NCI-H2196 (cell line): ENCODE results near the gene DPYD.

Source experiments
- DNase-seq: peaks from one replicate; lab custom pipeline; 2025; ENCODE audit not compliant: unreplicated experiment; lab: John Stamatoyannopoulos, UW

Gene DPYD

DNA sequence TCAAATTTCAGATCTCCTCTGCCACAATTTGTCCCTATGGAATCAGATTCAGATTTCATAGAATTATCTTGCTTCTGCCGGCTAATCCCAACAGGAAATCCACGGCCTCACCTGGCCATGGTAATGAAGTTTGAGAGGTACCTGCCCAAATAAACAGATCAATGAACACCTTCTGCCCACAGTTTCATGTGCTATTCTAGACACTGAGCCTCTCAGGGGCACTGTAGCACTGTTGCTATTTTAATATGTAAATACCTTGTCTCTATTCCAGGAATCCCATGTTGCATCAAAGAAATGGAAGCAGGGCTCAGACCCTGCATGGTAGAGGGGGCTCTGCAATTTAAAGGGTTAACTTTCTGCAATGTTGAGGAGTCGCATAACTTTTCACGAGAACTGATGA is 606.1 kb downstream of the DPYD start:
- DNase-seq, result no peak

DNA sequence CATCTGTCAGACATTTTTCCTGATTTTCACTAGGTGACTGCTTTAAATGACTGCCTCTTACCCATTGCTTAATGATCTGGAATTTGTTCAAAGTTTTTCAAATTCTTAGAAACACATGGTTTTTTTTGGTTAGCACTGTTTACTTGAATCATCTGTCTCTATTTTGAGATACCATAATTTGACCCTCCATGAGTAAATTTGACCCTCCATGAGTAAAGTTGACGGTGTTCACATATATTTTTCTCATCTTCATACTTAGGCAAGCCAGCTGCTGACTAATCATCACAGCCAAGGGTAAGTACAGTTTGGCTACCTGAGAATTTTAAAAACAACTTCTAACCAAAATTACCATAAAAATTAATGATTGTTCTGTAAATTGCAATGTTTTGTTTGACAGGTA is 612.7 kb downstream of the DPYD start:
- no peak for DNase-seq

DNA sequence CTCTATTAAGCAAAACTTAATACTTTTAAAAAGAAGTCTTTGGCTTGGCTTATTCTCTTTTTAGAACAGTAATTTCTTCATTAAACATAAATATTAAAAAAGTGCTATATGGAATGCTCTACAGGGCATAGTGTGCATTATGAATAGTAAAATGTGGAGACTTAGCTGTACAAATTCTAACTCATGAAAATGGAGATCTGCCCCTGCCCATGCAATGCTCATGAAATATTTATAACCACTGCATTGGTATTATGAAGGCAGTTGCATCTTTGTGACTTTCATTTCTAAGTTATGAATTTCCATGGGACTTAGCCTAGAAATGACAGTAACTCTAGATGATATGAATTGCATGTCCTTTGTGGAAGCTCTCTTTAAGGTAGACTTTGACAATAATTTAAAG is 613.3 kb downstream of the DPYD start:
- DNase-seq, result no peak

DNA sequence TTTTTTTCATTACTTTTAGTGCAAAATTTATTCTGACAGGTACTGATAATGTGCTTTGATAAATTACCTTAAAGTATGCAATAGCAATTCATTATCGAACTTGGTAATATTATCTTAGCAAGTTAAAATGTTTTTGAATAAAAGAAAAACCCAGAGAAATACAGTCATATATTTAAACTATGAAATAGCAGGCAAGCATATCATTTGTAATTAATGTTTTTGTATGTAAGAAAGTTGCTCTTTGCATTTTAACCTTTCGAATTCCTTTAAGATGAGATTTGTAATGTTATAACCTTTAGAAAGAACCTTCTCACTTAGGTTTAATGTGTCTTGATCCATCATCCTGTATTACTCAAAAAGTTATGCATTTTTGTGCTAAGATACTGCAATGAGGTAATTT is 613.7 kb downstream of the DPYD start:
- no peak for DNase-seq

DNA sequence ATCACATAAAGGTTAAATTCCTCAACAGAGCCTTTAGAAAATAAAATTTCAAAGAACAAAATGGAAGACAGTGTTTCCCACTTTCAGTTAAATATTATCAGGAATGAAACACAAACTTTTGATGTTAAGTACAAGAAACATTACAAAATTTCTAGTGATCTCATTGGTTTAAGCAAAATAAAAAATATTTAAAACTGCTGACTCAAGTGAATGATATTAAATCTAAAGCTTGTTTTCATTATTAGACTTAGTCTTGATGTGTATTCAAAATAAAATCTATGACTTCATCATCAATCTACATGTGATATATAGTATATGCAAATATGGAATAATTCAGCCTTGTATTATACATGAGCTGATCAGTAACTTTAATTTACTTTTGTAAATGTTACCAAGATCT is 614.3 kb downstream of the DPYD start:
- DNase-seq, result no peak

DNA sequence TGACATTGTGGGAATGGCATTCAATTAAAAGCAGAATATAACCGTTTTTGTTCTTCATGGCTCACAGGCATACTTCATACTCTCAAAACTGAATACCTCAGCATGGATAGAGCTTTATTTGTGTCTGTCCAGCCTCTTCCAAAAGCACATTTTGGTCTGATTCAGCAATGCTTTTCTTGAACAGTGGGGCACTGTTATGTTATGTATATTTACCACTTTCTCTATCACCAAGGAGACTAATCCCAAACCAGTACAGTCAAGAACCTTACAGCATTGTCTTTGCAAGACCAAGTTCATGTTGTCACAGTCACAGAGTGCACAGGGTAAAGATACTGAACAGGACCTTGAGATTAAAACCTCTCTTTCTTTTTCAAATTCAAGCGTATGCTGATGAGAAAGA is 616.5 kb downstream of the DPYD start:
- DNase-seq, result no peak

DNA sequence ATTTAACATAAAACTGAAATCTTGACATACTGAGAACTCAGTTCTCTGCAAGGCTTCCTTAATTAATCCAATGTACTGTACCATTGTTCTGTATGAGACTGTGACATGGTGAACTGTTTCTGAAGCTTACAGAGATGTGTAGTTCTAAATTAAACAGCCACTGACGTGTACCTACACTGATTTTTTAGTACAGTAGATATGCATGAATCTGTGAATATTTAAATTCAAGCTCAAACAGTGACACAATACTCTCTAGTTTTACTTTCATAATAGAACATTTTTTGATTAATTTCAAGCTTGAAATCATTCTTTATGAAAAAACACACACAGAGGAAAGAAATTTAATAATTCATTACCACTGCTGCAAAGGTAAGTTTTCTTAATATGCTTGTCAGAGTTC is 621.9 kb downstream of the DPYD start:
- no peak for DNase-seq

DNA sequence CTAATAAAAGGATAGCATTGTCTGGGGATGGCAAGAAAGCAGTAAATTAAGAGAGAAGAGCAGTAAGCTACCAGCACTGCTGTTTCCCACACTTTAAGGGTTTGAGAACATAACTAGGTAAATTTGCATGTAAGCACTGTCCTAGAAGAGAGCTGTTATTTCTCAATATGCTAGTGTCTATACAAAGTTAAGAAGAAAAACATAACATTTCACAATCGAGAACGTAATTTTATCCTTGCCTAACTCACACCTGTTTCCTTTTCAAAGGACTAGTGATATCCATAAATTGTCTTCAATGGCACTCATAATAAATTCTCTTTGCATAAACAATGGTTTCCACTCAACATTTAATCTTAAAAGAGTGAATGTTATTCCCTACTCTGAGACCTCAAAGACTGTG is 623.2 kb downstream of the DPYD start:
- no peak for DNase-seq

DNA sequence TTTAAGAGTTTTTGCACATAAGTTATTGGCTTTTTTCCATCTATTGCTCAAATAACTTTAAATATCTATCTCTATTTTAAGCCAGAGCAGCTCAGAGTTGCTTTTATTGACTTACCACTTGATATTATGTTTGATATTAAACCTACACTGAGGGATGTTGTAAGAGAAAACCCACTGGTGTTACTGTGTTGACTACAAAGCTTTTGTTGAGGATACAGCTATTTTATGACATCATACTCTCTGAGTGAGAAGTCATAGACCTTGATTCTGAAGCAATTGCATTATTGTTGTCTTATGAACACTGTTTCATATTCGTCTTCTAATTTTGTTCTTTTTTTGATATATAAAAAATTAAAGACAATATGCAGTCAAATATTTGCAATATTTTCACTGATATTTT is 638.9 kb downstream of the DPYD start:
- DNase-seq, result no peak

DNA sequence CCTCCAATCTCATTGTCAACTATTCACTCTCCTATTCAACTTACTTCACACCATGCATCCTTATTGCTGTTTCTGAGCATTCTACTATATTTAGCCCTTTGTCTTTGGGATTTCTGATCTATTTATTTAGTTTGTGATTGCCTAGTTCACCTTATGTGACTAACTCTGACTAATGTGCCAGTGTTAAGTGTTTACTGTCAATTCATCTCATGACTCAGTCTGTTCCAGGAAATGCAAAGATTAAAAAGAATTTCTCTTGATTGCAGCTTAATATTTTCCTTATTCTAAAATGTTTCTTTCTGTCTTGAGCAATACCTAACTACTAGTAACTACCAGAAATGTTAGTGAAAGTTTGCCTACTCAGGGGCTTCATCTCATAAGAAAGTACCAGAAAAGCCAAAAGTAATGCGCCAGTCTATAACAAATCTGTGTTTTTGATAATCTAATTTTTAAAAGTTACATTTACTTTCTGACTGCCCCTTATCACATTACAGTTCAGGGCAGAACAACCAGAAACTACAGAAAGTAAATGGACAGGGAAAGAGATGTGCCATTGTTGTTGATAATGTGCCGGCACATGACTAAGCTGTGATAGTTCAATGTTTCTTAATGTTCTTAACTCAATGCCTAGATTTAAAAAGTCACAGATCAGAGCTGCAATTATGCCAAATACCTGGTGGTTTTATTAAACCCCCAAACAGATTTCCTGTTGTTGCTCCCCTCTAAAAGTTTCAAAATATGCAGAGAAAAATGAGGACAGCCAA is 642.8 kb downstream of the DPYD start:
- no peak for DNase-seq

DNA sequence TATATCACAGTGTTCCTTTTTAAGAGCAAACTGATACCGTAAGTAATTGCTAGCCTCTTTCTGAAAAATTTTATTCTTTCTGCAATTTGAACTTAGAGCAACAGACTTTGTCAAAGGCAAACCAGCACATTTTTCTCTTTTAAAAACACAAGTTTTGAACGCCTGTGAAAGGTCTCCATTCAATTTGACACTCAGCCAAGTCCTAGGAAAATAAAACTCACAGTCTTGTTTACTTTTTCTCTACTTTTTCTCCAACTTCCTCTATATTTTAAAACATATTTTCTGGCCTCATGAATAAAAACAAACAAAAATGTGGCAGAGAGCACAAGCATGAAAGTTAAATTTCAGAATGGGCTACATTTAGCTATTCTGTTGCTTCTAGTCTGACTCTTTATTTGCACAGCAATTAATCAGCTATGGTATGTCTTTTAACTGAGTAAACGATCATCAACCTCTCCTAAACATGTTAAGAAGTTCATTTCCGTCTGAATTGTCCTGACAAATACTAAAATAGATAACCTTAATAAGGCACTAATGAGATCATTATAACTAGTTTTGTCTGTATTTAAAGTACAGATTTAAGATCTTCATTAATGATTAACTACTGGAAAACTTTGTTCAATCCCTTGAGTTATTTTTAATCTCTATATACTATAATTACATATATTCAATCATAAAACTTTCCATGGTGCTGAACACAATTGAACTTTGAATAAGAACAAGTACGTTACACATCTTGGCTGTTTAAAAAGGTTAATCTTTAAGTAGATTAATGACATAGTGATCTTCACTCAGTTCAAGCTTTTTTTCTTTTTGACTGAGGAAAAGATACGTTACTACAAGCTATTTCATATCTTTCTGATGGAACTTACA is 648.7 kb downstream of the DPYD start:
- no peak for DNase-seq

DNA sequence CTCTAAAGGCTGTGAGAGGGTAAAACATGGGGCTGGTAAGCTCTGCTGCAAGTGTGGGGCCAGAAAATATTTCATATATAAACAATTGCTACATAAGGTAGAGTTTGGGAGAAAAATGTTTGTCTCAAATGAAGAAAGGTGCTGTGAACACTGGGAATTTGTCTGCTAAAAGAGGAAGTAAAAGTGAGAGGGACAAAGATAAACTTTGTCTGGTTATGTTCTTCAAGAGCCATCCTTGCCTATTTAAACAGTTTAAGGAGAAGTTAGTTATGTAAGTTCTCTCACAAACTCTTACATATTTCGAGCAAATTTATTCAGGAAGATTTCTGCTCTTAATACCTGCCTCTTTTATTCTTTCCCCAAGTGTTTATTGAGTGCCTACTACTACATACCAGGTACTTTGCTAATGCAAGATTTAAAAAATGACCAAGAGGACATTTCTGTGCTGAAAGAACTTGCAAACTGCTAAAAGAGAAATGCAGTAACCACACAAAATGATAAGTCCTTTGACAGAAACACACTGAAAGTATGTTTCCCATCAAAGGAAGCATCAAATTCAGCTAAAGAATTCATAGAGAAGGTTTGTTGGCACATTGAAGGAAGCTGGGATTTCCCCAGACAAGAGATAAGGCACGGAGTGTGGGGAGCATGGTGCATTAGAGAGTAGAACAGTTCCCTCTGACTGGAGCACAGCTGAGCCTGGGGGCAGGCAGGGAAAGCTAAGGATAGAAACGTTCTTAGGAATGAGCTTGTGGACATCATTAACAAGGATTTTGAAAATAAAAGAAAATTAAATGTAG is 650.1 kb downstream of the DPYD start:
- no peak for DNase-seq

DNA sequence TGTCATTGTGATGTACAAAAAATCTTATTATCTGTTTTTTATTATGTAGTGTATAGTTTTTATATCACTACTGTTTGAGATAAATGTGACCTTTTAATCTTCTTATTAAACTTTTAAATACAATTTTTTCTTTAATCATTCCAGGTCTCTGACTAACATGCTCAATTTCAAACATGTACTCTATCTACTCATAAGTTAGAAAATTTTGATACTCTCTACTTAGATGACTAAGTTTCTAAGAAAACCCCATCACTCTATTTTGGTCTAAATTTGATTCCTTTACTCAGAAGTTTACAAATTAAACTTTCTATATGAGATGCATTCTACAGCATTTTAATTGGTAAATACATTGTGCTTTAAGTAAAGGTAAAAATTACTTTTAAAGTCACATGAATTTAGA is 655.2 kb downstream of the DPYD start:
- no peak for DNase-seq

DNA sequence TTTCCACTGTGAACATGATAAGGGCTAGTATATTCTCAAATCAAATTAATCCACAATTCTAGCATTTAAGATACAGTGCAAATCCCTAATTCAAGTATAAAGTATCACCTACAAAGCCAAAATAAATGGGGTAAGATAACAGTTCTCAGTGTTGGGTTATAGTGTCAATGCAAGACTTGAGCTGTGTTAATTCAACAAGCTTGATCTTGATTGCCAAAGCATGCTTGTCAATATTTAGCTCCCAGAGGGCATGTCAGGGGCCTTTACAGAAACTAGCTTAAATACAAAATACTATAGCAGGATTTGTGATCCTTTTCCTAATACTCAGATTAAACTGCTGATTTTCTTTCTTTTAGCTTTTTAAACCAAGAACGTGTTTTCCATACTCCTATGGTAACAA is 658.0 kb downstream of the DPYD start:
- no peak for DNase-seq

DNA sequence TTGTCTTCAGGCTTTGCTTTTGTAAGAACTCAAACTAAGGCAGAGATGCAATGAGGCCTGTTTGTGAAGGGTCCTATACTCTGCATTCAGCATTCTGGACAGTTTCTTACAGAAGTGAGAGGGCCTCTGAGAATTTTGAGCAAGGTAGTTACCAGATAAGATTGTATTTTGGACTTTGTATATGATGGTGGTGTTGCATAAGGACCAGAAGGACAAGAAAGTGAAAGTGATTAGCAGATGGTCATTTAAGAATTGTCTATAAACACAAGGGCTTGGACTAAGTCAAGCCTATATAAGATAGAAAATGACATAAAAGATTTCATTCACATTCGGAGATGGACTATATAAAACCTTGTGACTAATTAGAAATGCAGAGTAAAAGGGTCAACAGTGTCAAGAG is 662.2 kb downstream of the DPYD start:
- no peak for DNase-seq

DNA sequence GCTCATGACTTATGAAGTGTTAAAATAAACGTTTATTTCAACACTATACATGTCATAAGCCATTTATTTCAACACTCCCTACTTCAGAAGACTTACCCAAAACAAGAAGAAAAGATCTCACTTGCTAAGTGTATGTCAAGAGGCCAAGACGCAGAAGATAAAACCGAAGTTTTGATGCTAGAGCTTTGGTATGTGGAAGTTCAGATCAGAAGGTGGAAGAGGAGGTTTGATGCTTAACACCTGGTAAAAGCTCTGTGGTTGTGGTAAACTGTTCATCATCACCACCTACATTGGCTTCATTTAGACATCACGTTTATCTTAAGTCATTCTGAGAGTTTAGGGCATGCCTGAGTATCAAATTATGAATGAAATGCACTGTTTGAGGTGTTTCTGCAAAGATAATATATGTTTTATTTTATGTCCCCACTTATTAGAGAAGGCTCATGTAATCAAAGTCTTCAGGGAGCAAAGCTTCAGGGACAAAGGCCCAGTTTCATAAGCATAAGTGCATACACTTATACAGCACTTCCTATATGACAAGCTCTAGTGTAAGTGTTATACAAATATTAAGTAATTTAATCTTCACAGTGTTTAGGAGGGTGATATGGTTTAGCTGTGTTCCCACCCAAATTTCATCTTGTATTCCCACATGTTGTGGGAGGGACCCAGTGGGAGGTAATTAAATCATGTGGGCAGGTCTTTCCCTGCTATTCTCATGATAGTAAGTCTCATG is 665.9 kb downstream of the DPYD start:
- no peak for DNase-seq

DNA sequence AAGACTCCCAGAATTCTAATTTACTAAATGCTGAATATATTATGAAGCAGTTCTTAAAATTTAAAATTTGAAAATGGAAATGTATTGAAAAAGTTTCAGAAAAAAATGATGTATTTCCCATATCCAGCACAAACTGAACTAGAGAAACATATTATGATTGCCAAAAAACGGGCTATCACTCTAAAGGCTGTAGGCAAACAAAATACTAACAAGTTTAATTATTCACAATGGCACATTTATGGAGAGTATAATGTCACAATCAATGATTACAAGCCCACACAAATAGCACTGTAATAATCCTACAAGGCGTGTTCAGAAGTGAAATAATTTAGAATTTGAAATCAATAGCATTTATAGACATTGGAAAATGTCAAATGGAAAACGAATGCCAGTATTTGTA is 667.9 kb downstream of the DPYD start:
- DNase-seq, result no peak

DNA sequence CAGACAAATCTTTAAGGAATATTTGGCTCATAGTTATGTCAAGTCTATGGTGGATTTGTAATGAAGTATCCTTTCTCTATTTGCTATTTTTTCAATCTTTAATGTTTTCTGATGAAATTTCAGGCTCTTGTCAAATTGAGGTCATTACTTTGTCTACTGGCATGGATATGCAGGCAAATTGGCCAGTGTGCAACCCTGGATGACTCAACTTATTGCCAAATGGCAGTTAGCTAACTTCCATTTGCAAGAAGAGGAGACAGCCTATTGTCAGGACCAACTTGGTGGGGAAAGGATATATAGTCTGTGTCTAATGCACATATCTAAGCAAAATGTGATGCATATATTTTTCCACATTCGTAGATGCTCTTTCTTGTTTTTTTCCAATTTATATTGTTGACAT is 668.8 kb downstream of the DPYD start:
- no peak for DNase-seq

DNA sequence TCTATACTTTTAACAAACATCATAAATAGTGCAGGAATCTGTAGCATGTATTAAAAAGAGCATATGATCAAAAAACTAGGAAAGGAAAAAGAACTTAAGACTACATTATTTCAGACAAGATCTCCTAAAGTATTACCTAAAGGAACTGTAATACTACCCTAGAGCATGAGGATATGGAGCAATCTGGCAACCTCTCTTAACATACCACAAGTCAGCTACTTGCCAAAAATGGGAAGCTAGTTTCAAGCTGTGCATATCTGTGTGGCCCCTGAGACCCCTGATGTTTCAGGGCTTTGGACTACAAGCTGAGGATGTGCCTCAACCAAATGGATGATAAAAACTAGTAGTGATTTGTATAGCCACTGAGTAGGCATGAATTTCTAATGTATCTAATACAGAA is 673.6 kb downstream of the DPYD start:
- DNase-seq, result no peak

DNA sequence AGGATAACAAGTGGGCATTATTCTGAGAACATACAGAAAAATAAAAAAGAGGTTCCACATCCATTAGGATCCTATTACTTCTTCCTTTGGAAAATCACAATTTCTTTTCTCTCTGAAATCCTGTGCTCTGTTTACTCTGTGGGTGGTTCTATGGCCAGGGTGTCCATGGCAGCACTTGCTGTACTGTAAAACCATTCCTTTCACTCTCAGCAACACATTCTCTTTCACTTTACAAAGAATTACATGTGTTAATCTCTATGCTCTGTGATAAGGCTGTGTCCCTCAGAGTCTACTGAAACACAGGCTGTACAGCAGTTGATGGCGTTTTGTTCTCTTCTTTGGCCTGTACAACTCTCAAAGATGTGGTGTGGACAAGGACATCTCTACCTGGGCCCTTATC is 675.2 kb downstream of the DPYD start:
- no peak for DNase-seq

DNA sequence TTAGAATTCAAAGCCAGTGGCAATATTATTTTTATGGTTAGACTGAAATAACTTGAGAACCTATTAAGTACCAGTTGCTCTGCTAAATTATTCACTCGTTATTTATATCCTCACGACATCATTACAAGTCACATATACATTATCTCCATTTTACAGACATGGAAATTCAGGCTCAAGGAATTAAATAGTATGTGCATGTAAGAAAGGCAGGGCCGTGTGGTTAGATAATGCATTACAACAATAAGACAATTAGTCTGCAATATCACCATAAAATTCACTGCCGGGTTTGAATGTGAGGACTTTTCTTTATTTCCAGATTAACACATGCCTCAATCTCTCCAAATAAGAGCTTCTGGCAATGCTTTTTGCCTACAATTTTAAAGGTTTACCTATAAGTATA is 675.8 kb downstream of the DPYD start:
- DNase-seq, result no peak
